Measurements from ENCODE around the gene FBXW4.

The FBXW4 gene

DNA sequence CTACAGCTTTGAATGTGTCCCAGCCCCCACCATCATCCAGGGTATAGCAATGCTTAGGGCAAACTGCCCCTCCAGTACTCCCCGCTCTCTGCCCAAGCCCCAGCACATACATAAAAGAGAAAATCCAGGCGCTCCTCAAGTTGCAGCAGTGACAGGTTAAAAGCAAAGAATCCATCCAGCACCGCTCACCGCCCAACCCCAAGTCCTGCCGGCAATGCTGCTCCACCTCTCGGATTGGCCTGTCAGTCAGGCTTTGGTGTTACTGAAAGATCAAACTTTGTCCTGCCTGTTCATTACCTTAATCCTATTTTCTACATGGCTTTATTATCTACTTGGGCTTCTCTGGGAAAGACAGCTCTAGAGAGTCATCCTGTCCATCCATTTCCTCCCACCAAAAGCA is 75.0 kb downstream of the FBXW4 start:
- no peak overlapping the region for H3K4me3 ChIP-seq (ENCODE audit: low read depth, low read length)
- no peak for TF ChIP-seq CTCF (IDR thresholded peaks at IDR 0.05; ENCODE audit: insufficient read depth, low read length, missing control alignments)
- DNase-seq (ENCODE audit: low read depth, low spot score), result no peak
- CTCF ChIA-PET, result interaction anchor here (1.0 to 1.2 kb wide), 2 partner anchors 8 to 18 kb away, joined by 3 read pairs; no protein-coding TSS in a partner anchor
- POLR2A ChIA-PET, result no interaction called here

DNA sequence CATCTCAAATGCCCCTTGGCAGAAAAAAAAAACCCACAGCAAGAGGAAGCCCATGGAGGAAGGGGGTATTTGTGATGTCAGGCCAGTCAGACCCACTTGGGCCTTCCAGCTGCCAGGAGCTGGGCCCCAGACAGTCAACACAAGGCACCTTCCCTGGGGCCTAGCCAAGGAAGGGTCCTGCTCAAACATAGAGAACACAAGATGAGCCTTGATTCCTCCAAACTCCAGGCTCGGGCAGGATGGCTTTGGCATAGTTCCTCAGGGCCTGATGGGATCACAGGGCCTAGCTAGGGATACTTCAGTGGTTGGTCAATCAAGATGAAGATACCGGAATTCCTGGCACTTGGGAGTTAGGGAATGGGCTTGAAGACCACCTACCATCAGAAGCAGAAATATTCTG is 76.1 kb downstream of the FBXW4 start:
- no peak for DNase-seq (ENCODE audit: low read depth, low spot score)
- no peak overlapping the region for H3K4me3 ChIP-seq (ENCODE audit: low read depth, low read length)
- TF ChIP-seq CTCF (IDR thresholded peaks at IDR 0.05; ENCODE audit: insufficient read depth, low read length, missing control alignments), result no peak
- ChIA-PET CTCF (interaction anchor here (1.2 kb wide), 1 partner anchor 9 kb away, joined by 3 read pairs; no protein-coding TSS in a partner anchor), POLR2A (no interaction called here)

GRCh38 chr10:101617824-101618568 is 77.0 kb downstream of the FBXW4 start:
- DNase-seq (ENCODE audit: low read depth, low spot score), result no peak
- no peak for TF ChIP-seq CTCF (IDR thresholded peaks at IDR 0.05; ENCODE audit: insufficient read depth, low read length, missing control alignments)
- H3K4me3 ChIP-seq (ENCODE audit: low read depth, low read length), result no peak overlapping the region
- CTCF ChIA-PET, result interaction anchor here (1.1 to 3.6 kb wide), 6 partner anchors 9 to 48 kb away, joined by 3 to 16 read pairs (median 4); no protein-coding TSS in a partner anchor
- POLR2A ChIA-PET, result no interaction called here

DNA sequence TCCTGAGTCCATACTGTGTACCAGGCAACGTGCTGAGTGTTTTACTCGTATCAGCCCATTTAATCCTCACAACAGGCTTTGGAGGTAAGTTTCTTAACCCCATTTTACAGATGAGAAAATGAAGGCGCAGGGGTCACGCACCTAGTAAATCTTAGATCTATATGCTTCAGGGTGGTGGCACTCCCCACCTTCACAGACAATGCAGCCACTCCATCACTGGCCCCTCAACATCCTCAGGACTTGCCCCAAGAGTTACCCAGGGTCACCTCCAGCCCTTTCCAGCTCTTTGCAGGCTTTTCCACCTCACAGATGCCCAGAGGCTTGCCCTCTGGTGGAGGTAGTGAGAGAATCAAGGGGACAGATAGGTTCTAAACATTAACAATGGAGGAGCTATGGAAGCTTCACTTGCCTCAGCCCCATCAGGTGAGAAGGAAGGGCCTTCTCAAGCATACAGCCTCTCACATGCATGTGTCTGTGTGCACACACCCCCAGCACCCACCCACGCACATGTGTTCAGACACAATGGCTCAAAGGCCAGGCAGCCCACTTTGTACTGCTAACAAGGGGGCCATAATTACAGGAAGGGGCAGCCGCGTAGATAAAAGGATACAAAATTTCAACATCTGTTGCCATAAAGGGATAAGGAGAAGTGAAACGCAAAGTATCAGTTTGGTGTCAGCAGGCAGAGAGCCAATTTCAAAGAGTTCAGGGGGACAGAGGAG is 77.7 kb downstream of the FBXW4 start:
- no peak for DNase-seq (ENCODE audit: low read depth, low spot score)
- CTCF ChIA-PET, result interaction anchor here (0.6 to 3.6 kb wide), 9 partner anchors 9 to 164 kb away, joined by 3 to 16 read pairs (median 3); no protein-coding TSS in a partner anchor
- TF ChIP-seq CTCF (IDR thresholded peaks at IDR 0.05; ENCODE audit: insufficient read depth, low read length, missing control alignments), result no peak
- H3K4me3 ChIP-seq (ENCODE audit: low read depth, low read length), result no peak overlapping the region
- POLR2A ChIA-PET, result no interaction called here

DNA sequence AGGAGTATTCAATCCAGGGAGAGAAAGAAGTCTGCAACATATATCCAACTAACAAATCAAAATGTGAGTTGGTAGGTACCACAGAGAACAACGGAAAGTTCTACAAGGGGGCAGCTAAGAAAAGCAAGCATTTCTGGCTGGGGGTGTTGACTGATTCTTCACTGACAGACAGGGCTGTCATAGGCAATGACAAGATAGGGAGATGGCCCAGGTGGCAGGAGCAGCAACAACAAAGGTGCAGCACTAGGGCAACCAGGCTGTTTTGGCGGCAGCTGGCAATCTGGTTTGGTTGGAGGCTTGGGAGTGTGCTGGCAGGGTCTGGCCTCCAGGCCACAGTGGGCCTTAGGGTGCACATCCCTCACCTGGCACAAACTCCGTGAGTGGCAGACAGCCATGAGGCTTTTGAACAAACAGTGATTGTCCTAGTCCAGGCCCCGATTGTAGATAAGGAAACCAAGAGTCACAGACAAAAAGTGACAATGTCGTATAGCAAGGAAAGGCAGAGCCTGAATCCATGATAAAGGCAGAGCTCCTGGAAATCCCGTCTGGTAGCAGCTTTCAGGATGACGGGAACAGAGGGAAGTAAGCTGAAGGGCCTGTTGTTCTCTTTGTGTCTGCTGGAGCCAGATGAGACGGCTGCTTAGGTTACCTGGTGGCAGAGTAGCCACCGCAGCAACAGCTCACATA is 78.4 kb downstream of the FBXW4 start:
- ChIA-PET POLR2A (no interaction called here), CTCF (interaction anchor here (0.6 to 3.6 kb wide), 12 partner anchors 8 to 455 kb away, joined by 3 to 16 read pairs (median 4); no protein-coding TSS in a partner anchor)
- no peak overlapping the region for H3K4me3 ChIP-seq (ENCODE audit: low read depth, low read length)

More for the DNA sequence above, 78.4 kb downstream of the FBXW4 start:
- no peak for TF ChIP-seq CTCF (IDR thresholded peaks at IDR 0.05; ENCODE audit: insufficient read depth, low read length, missing control alignments)
- no peak for DNase-seq (ENCODE audit: low read depth, low spot score)
